ENCODE results near the gene PIGR. TPM values are rescaled to one million over a fixed set of nuclear protein-coding genes. Genes with fewer than 3 reads are reported as not detected.

PIGR gene
- total and polyA plus RNA-seq, 2 of the 8 experiments (the other 6 are each of a cell fraction or from before 2014, with no cell fraction given), result not detected

DNA sequence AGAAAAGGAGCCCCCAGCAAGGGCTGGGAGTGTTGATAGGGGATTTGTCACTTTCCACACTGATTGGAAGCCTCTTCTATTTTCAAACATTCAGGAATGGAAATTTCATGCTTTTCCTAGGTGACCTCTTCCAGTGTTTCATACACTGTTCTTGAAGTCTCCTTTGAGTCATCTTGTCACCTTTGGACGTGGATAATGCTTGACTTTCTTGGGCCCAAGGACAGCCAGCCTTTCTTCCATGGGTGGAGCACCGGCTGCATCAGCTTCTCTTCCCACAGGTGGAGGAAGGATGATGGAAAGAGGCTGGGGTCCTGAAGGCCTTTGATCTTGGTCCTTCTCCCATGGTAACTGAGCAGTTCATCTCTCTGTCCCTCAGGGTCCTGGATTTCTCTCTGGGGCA lies 11.9 kb upstream of the PIGR start:
- CTCF ChIA-PET (ENCODE audit: partially characterized antibody), result interaction anchor here (0.5 to 9.3 kb wide), 6 partner anchors 11 to 93 kb away, joined by 3 to 77 read pairs (median 4); partner anchors contain the start of gene IL20
- TF ChIP-seq SAP30 (IDR thresholded peaks at IDR 0.05; ENCODE audit: insufficient read depth, insufficient replicate concordance, low read length), result no peak
- no peak for TF ChIP-seq CHD2 (IDR thresholded peaks at IDR 0.05; ENCODE audit: low read length)
- no peak for TF ChIP-seq SIX5 (IDR thresholded peaks at IDR 0.05; ENCODE audit: low read depth, low read length)
- TF ChIP-seq TBP (IDR thresholded peaks at IDR 0.05; ENCODE audit: low read depth, low read length), result no peak
- no peak for TF ChIP-seq EP300 (IDR thresholded peaks at IDR 0.05; ENCODE audit: borderline replicate concordance in 1 of 2, low read depth in 2 of 2, low read length in 2 of 2)
- no peak for TF ChIP-seq SP1 (IDR thresholded peaks at IDR 0.05; ENCODE audit: low read depth, low read length)
- no peak for TF ChIP-seq BACH1 (IDR thresholded peaks at IDR 0.05; ENCODE audit: low read length)
- TF ChIP-seq CTBP2 (IDR thresholded peaks at IDR 0.05; ENCODE audit: borderline replicate concordance, insufficient read depth, insufficient read length, low read length), result no peak
- TF ChIP-seq SIN3A (conservative IDR thresholded peaks at IDR 0.05 in 1 of 2, IDR thresholded peaks at IDR 0.05 in 1 of 2; ENCODE audit: low read depth in 1 of 2, low read length in 2 of 2), result no peak
- no peak for TF ChIP-seq GABPA (IDR thresholded peaks at IDR 0.05; ENCODE audit: borderline replicate concordance, insufficient read depth, low read length)
- no peak for TF ChIP-seq CEBPB (IDR thresholded peaks at IDR 0.05; ENCODE audit: low read depth, low read length)
- TF ChIP-seq NRF1 (IDR thresholded peaks at IDR 0.05; ENCODE audit: low read depth, low read length), result no peak
- TF ChIP-seq TAF7 (optimal IDR thresholded peaks at IDR 0.05; ENCODE audit: borderline replicate concordance, low read depth, low read length), result no peak
- no peak for TF ChIP-seq TAF1 (IDR thresholded peaks at IDR 0.05; ENCODE audit: low read depth, low read length)

More for the DNA sequence above, 11.9 kb upstream of the PIGR start:
- POLR2A ChIA-PET (ENCODE audit: partially characterized antibody), result no interaction called here
- Histone ChIP-seq H4K8ac (ENCODE audit: extremely low read depth, insufficient read depth, low read length) (no peak overlapping the region), H3K9ac (replicated peaks in 1 of 4; ENCODE audit: extremely low read depth in 1 of 4, low read depth in 3 of 4, low read length in 3 of 4) (no peak overlapping the region), H3K27ac (ENCODE audit: low read depth, low read length) (no peak overlapping the region), H3K4me1 (replicated peaks in 1 of 4; ENCODE audit: control insufficient read depth in 3 of 4, insufficient read depth in 4 of 4, low read length in 3 of 4) (no peaks in the 10 kb centered on the region), H3K27me3 (replicated peaks in 1 of 4; ENCODE audit: control insufficient read depth in 3 of 4, extremely low read depth in 1 of 4, insufficient read depth in 3 of 4, low read length in 3 of 4) (peaks cover 0 to 3% (median 0%) of the 10 kb centered on the region in 4 experiments; a peak in 1 of 7 replicates), H3K4me2 (ENCODE audit: insufficient read depth in 1 of 2, low read depth in 2 of 2, low read length in 2 of 2) (no peak overlapping the region), H3K79me2 (ENCODE audit: control insufficient read depth in 1 of 2, insufficient read depth in 2 of 2, low read length in 2 of 2) (no peaks in the 10 kb centered on the region), H2AFZ (ENCODE audit: low read length) (no peak overlapping the region), H3K79me1 (ENCODE audit: low read depth, low read length) (no peaks in the 10 kb centered on the region), H4K20me1 (replicated peaks in 1 of 2; ENCODE audit: control insufficient read depth in 1 of 2, insufficient read depth in 2 of 2, low read length in 2 of 2) (no peaks in the 10 kb centered on the region), H2BK15ac (ENCODE audit: low read length) (no peak overlapping the region), H4K91ac (replicated peaks; ENCODE audit: insufficient read length, low read length) (no peak overlapping the region), H3K23ac (ENCODE audit: insufficient read length) (no peak overlapping the region), H3K4me3 (ENCODE audit: extremely low read depth in 1 of 4, insufficient read depth in 2 of 4, low read depth in 3 of 4, low read length in 4 of 4) (no peak overlapping the region), H3K18ac (ENCODE audit: extremely low read depth, low read length) (no peak overlapping the region), H3K56ac (replicated peaks; ENCODE audit: insufficient read length, low read depth, low read length) (no peak overlapping the region), H2BK5ac (ENCODE audit: low read depth, low read length) (no peak overlapping the region), H2BK120ac (replicated peaks; ENCODE audit: low read depth, low read length) (no peak overlapping the region), H2AK5ac (ENCODE audit: low read depth, low read length) (no peak overlapping the region), H3K9me3 (ENCODE audit: insufficient read depth in 2 of 2, low read depth in 1 of 2, low read length in 1 of 2) (no peaks in the 10 kb centered on the region), H4K5ac (ENCODE audit: insufficient read length, low read depth, low read length) (no peak overlapping the region), H3K14ac (ENCODE audit: insufficient read length) (no peak overlapping the region), H3K4ac (replicated peaks; ENCODE audit: insufficient read length, low read depth, low read length) (no peak overlapping the region), H3K23me2 (ENCODE audit: low read depth, low read length) (no peaks in the 10 kb centered on the region), H2BK20ac (ENCODE audit: low read length) (no peak overlapping the region), H2BK12ac (ENCODE audit: low read depth, low read length) (no peak overlapping the region), H3K36me3 (ENCODE audit: control insufficient read depth in 2 of 4, insufficient read depth in 4 of 4, low read length in 3 of 4) (no peaks in the 10 kb centered on the region)
- FAIRE-seq (no peak), DNase-seq (ENCODE audit: low read depth in 1 of 2, low spot score in 2 of 2) (no peak)
- WGBS, 2 experiments (ENCODE audit: extremely low coverage in 1 of 2, insufficient coverage in 1 of 2, insufficient read length in 1 of 2, insufficient replicate concordance in 2 of 2, low coverage in 1 of 2, low lambda C conversion rate in 2 of 2, missing lambda C conversion rate in 1 of 2), result 100% methylated on average over 2 of the region's 2 CpGs; no CpG with 5 or more reads in 1 of the 2 experiments
